H9 (cell line): Measurements from ENCODE around the gene COA1. TPM values are rescaled to one million over a fixed set of nuclear protein-coding genes. Genes with fewer than 3 reads are reported as not detected.

Source experiments
- DNase-seq: peaks from one replicate; pipeline ENCODE4 v3.0.0-alpha.2; 2017
- H2AFZ ChIP-seq: one replicate; pipeline ENCODE4 v1.6.1; 2013; ENCODE audit warnings: mild to moderate bottlenecking, low read length, control low read depth, moderate library complexity
- H2AK5ac ChIP-seq: 2 replicates; pipeline ENCODE4 v1.6.1; 2013; ENCODE audit warnings: low read length, control low read depth, mixed read lengths; ENCODE audit not compliant: insufficient read length
- H2BK120ac ChIP-seq: one replicate; pipeline ENCODE4 v1.6.1; 2013; ENCODE audit warnings: low read depth, mild to moderate bottlenecking, low read length, control low read depth, inconsistent platforms; ENCODE audit not compliant: poor library complexity, severe bottlenecking
- H2BK12ac ChIP-seq: 2 replicates; pipeline ENCODE4 v1.6.1; 2013; ENCODE audit warnings: low read length, control low read depth, mixed read lengths, low read depth; ENCODE audit not compliant: insufficient read length
- H2BK15ac ChIP-seq: 2 replicates; pipeline ENCODE4 v1.6.1; 2013; ENCODE audit warnings: low read depth, low read length, control low read depth
- H2BK20ac ChIP-seq: one replicate; pipeline ENCODE4 v1.6.1; 2013; ENCODE audit warnings: low read depth, mild to moderate bottlenecking, low read length, control low read depth, inconsistent platforms; ENCODE audit not compliant: poor library complexity, severe bottlenecking
- H2BK5ac ChIP-seq: 2 replicates; pipeline ENCODE4 v1.6.1; 2013; ENCODE audit warnings: low read length, control low read depth, mixed read lengths; ENCODE audit not compliant: insufficient read length
- H3K14ac ChIP-seq: 2 replicates; pipeline ENCODE4 v1.6.1; 2013; ENCODE audit warnings: low read length, control low read depth; ENCODE audit not compliant: insufficient read depth
- H3K18ac ChIP-seq: 2 replicates; pipeline ENCODE4 v1.6.1; 2013; ENCODE audit warnings: low read depth, mild to moderate bottlenecking, mixed read lengths, low read length, control low read depth; ENCODE audit not compliant: insufficient read length
- H3K23ac ChIP-seq: 2 replicates; pipeline ENCODE4 v1.6.1; 2013; ENCODE audit warnings: low read length, control low read depth, mixed read lengths, low read depth; ENCODE audit not compliant: insufficient read length
- H3K23me2 ChIP-seq: 2 replicates; pipeline ENCODE4 v1.6.1; 2013; ENCODE audit warnings: low read depth, mild to moderate bottlenecking, mixed read lengths, low read length, control low read depth; ENCODE audit not compliant: insufficient read length, poor library complexity, severe bottlenecking
- H3K27ac ChIP-seq: 2 replicates; pipeline ENCODE4 v1.5.1; 2013; ENCODE audit warnings: low read length, control low read depth, mixed read lengths, low read depth; ENCODE audit not compliant: insufficient read length
- H3K27me3 ChIP-seq: 2 replicates; pipeline ENCODE4 v1.6.1; 2013; ENCODE audit warnings: low read length, control low read depth, inconsistent platforms; ENCODE audit not compliant: insufficient read depth
- H3K4ac ChIP-seq: 2 replicates; pipeline ENCODE4 v1.6.1; 2013; ENCODE audit warnings: low read depth, mild to moderate bottlenecking, control low read depth, inconsistent platforms, low read length, moderate library complexity
- H3K4me1 ChIP-seq: 2 replicates; pipeline ENCODE4 v1.6.1; 2013; ENCODE audit warnings: low read length, control low read depth, inconsistent platforms; ENCODE audit not compliant: insufficient read depth
- H3K4me2 ChIP-seq: 2 replicates; pipeline ENCODE4 v1.6.1; 2013; ENCODE audit warnings: low read length, control low read depth, mixed read lengths; ENCODE audit not compliant: insufficient read length, insufficient read depth
- H3K56ac ChIP-seq: 2 replicates; pipeline ENCODE4 v1.6.1; 2013; ENCODE audit warnings: low read depth, mild to moderate bottlenecking, mixed read lengths, low read length, control low read depth; ENCODE audit not compliant: insufficient read length
- H3K79me1 ChIP-seq: 2 replicates; pipeline ENCODE4 v1.6.1; 2013; ENCODE audit warnings: low read depth, mild to moderate bottlenecking, moderate library complexity, low read length, control low read depth, inconsistent platforms; ENCODE audit not compliant: insufficient read depth, poor library complexity, severe bottlenecking
- H3K79me2 ChIP-seq: 2 replicates; pipeline ENCODE4 v1.6.1; 2013; ENCODE audit warnings: low read length, control low read depth, inconsistent platforms; ENCODE audit not compliant: insufficient read depth
- H3K9ac ChIP-seq: 2 replicates; pipeline ENCODE4 v1.6.1; 2013; ENCODE audit warnings: low read length, control low read depth, mixed read lengths; ENCODE audit not compliant: insufficient read length; ENCODE audit errors: extremely low read depth
- H3K9me3 ChIP-seq: one replicate; pipeline ENCODE4 v1.6.1; 2013; ENCODE audit warnings: low read depth, low read length, inconsistent platforms; ENCODE audit not compliant: control insufficient read depth
- H3T11ph ChIP-seq: one replicate; pipeline ENCODE4 v1.6.1; 2013; ENCODE audit warnings: mild to moderate bottlenecking, low read length, control low read depth, inconsistent platforms
- H4K20me1 ChIP-seq: one replicate; pipeline ENCODE4 v1.6.1; 2013; ENCODE audit not compliant: control insufficient read depth, insufficient read length, insufficient read depth
- H4K5ac ChIP-seq: 2 replicates; pipeline ENCODE4 v1.6.1; 2013; ENCODE audit warnings: low read depth, mild to moderate bottlenecking, mixed read lengths, low read length, control low read depth; ENCODE audit not compliant: insufficient read length
- H4K8ac ChIP-seq: replicated peaks from 2 replicates; pipeline ENCODE4 v1.6.1; 2013; ENCODE audit warnings: low read length, control low read depth, mixed read lengths, low read depth; ENCODE audit not compliant: insufficient read length
- H4K91ac ChIP-seq: 2 replicates; pipeline ENCODE4 v1.6.1; 2013; ENCODE audit warnings: low read depth, mild to moderate bottlenecking, moderate library complexity, mixed read lengths, low read length, control low read depth; ENCODE audit not compliant: insufficient read length
- H3K27ac Mint-ChIP-seq, 3 experiments: 2 replicates in 2 of 3; 3 replicates in 1 of 3; pipeline ENCODE4 v1.8.0; 2020 to 2021; ENCODE audit warnings: mixed read lengths in 3 of 3, mild to moderate bottlenecking in 1 of 3, moderate library complexity in 1 of 3
- H3K27me3 Mint-ChIP-seq: 2 replicates; pipeline ENCODE4 v1.8.0; 2021; ENCODE audit warnings: low read depth, mild to moderate bottlenecking, moderate library complexity, mixed read lengths
- H3K36me3 Mint-ChIP-seq, 3 experiments: 2 replicates in 2 of 3; 3 replicates in 1 of 3; pipeline ENCODE4 v1.8.0; 2020 to 2021; ENCODE audit warnings: low read depth in 3 of 3, mixed read lengths in 3 of 3; ENCODE audit not compliant: insufficient read depth in 1 of 3
- H3K4me1 Mint-ChIP-seq, 2 experiments: 2 replicates each; pipeline ENCODE4 v1.8.0; 2020; ENCODE audit warnings: mixed read lengths in 2 of 2
- H3K4me3 Mint-ChIP-seq, 2 experiments: 2 replicates in 1 of 2; 3 replicates in 1 of 2; pipeline ENCODE4 v1.8.0; 2020 to 2021; ENCODE audit warnings: mild to moderate bottlenecking in 2 of 2, mixed read lengths in 2 of 2, moderate library complexity in 1 of 2
- H3K9me3 Mint-ChIP-seq, 2 experiments: 2 replicates in 1 of 2; 3 replicates in 1 of 2; pipeline ENCODE4 v1.8.0; 2020; ENCODE audit warnings: mild to moderate bottlenecking in 2 of 2, mixed read lengths in 2 of 2, moderate library complexity in 1 of 2
- WGBS: extraction: QIAGEN DNeasy Blood & Tissue Kit; methylation state at CpG from one replicate; pipeline ENCODE4 v1.1.7; 2013; ENCODE audit warnings: missing lambda C conversion rate, low lambda C conversion rate, mixed read lengths; ENCODE audit not compliant: insufficient read length; ENCODE audit errors: extremely low coverage; 5-methylcytosine and 5-hydroxymethylcytosine counted together
- total RNA-seq: library from RNA; stranded (reverse); gene quantifications from 2 replicates; pipeline ENCODE4 v1.2.1, GENCODE V29; 2021
- TF ChIP-seq, protein P1 (sequence below): fragments of 200-600 bp; sonication (generic); conservative IDR thresholded peaks from 3 replicates; pipeline ENCODE4 v1.8.0; 2021; ENCODE audit warnings: antibody characterized with exemption, mild to moderate bottlenecking

COA1 gene
- total RNA-seq, 1 experiment from 2014 or later, result 138 TPM

DNA sequence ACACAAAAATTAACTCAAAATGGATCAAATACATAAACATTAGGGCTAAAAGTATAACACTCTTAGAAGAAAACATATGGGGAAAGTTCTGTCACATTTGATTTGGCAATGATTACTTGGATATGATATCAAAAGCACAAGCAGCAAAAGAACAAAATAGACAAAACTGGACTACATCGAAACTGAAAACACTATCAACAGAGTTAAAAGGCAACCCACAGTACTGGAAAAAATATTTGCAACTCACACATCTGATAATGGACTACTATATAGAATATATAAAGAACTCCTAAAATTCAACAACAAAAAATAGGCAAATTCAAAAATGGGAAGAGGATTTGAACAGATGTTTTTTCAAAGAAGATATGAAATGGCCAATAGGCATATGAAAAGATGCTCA is 51.0 kb downstream of the COA1 start:
- H3K18ac ChIP-seq, result no peak overlapping the region
- H2BK12ac ChIP-seq, result no peak overlapping the region
- Mint-ChIP-seq H3K4me3 (no peak overlapping the region), H3K36me3 (peaks cover 4 to 20% (median 17%) of the 10 kb centered on the region in 3 experiments; a peak in 5 of 7 replicates), H3K9me3 (peaks cover 3 to 23% of the 10 kb centered on the region in 2 experiments; a peak in 4 of 5 replicates), H3K27ac (no peak overlapping the region), H3K4me1 (no peaks in the 10 kb centered on the region), H3K27me3 (no peaks in the 10 kb centered on the region)
- peaks cover 12% of the 10 kb centered on the region; the same call in 1 of the 2 replicates for H3K79me2 ChIP-seq
- no CpG with 5 or more reads among the region's 1 CpG for WGBS
- H3K56ac ChIP-seq, result no peak overlapping the region
- no peaks in the 10 kb centered on the region for H3K27me3 ChIP-seq
- H3K4me1 ChIP-seq, result no peaks in the 10 kb centered on the region
- H2BK15ac ChIP-seq, result no peak overlapping the region
- H4K8ac ChIP-seq, result no peak overlapping the region
- peaks cover 11% of the 10 kb centered on the region for H3K79me1 ChIP-seq
- no peaks in the 10 kb centered on the region for H3K9me3 ChIP-seq
- no peak overlapping the region for H3T11ph ChIP-seq
- H3K23me2 ChIP-seq, result no peaks in the 10 kb centered on the region
- H3K4ac ChIP-seq, result no peak overlapping the region
- DNase-seq, result no peak
- no peak overlapping the region for H2BK120ac ChIP-seq
- H3K27ac ChIP-seq, result no peak overlapping the region
- no peak overlapping the region for H2AFZ ChIP-seq
- no peak overlapping the region for H3K23ac ChIP-seq
- no peaks in the 10 kb centered on the region for H4K20me1 ChIP-seq
- H3K9ac ChIP-seq, result no peak overlapping the region
- H2BK20ac ChIP-seq, result no peak overlapping the region
- no peak overlapping the region for H2AK5ac ChIP-seq
- H4K5ac ChIP-seq, result no peak overlapping the region
- TF ChIP-seq, protein P1, sequence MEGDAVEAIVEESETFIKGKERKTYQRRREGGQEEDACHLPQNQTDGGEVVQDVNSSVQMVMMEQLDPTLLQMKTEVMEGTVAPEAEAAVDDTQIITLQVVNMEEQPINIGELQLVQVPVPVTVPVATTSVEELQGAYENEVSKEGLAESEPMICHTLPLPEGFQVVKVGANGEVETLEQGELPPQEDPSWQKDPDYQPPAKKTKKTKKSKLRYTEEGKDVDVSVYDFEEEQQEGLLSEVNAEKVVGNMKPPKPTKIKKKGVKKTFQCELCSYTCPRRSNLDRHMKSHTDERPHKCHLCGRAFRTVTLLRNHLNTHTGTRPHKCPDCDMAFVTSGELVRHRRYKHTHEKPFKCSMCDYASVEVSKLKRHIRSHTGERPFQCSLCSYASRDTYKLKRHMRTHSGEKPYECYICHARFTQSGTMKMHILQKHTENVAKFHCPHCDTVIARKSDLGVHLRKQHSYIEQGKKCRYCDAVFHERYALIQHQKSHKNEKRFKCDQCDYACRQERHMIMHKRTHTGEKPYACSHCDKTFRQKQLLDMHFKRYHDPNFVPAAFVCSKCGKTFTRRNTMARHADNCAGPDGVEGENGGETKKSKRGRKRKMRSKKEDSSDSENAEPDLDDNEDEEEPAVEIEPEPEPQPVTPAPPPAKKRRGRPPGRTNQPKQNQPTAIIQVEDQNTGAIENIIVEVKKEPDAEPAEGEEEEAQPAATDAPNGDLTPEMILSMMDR, result no peak
- no peak overlapping the region for H2BK5ac ChIP-seq
- H3K4me2 ChIP-seq, result no peak overlapping the region
- no peak overlapping the region for H3K14ac ChIP-seq
- H4K91ac ChIP-seq, result no peak overlapping the region
